ENCODE results near the gene SH3PXD2A.

GRCh38 chr10:103811463-103811862, 43.9 kb downstream of the SH3PXD2A start:
- TF ChIP-seq POLR2AphosphoS5 (IDR thresholded peaks at IDR 0.05; ENCODE audit: low read depth, low read length) (no peak), POLR2A (IDR thresholded peaks at IDR 0.05; ENCODE audit: low read depth, low read length) (no peak)
